Measurements from ENCODE around the gene TTC21B. TPM values are rescaled to one million over a fixed set of nuclear protein-coding genes. Genes with fewer than 3 reads are reported as not detected.

TTC21B gene
- total and polyA plus RNA-seq, 2 of the 8 experiments (the other 6 are each of a cell fraction or from before 2014, with no cell fraction given): 6.9 to 20.8 TPM

- H3K14ac ChIP-seq (ENCODE audit: insufficient read length): no peak overlapping the region
- no peak overlapping the region for H4K5ac ChIP-seq (ENCODE audit: insufficient read length, low read depth, low read length)
- CTCF ChIA-PET (ENCODE audit: partially characterized antibody): interaction anchor here (0.7 kb wide), 1 partner anchor 487 kb away, joined by 3 read pairs; no protein-coding TSS in a partner anchor
- peaks cover 0 to 1% (median 0%) of the 10 kb centered on the region in 4 experiments; a peak in 1 of 7 replicates for H3K27me3 ChIP-seq (replicated peaks in 1 of 4; ENCODE audit: control insufficient read depth in 3 of 4, extremely low read depth in 1 of 4, insufficient read depth in 3 of 4, low read length in 3 of 4)
- H3K9ac ChIP-seq (replicated peaks in 1 of 4; ENCODE audit: extremely low read depth in 1 of 4, low read depth in 3 of 4, low read length in 3 of 4): no peak overlapping the region
- H3K23ac ChIP-seq (ENCODE audit: insufficient read length): no peak overlapping the region
- no peak overlapping the region for H4K8ac ChIP-seq (ENCODE audit: extremely low read depth, insufficient read depth, low read length)
- TF ChIP-seq EP300 (IDR thresholded peaks at IDR 0.05; ENCODE audit: borderline replicate concordance in 1 of 2, low read depth in 2 of 2, low read length in 2 of 2) (no peak), CEBPB (IDR thresholded peaks at IDR 0.05; ENCODE audit: low read depth, low read length) (no peak), ZNF274 (IDR thresholded peaks at IDR 0.05; ENCODE audit: borderline replicate concordance, extremely low read depth, low read length) (no peak), RXRA (IDR thresholded peaks at IDR 0.05; ENCODE audit: insufficient read depth, low read depth, low read length) (no peak), RFX5 (IDR thresholded peaks at IDR 0.05; ENCODE audit: borderline replicate concordance, low read depth, low read length) (no peak), CHD1 (IDR thresholded peaks at IDR 0.05; ENCODE audit: low read depth, low read length) (no peak), SAP30 (IDR thresholded peaks at IDR 0.05; ENCODE audit: insufficient read depth, insufficient replicate concordance, low read length) (no peak), NANOG (IDR thresholded peaks at IDR 0.05; ENCODE audit: insufficient read depth, low read depth, low read length, poor library complexity, severe bottlenecking) (no peak), TEAD4 (IDR thresholded peaks at IDR 0.05; ENCODE audit: low read depth, low read length) (no peak), POLR2A (IDR thresholded peaks at IDR 0.05; ENCODE audit: control extremely low read depth in 1 of 2, low read depth in 2 of 2, low read length in 2 of 2) (no peak), CHD2 (IDR thresholded peaks at IDR 0.05; ENCODE audit: low read length) (no peak)
- TF ChIP-seq, protein P1, sequence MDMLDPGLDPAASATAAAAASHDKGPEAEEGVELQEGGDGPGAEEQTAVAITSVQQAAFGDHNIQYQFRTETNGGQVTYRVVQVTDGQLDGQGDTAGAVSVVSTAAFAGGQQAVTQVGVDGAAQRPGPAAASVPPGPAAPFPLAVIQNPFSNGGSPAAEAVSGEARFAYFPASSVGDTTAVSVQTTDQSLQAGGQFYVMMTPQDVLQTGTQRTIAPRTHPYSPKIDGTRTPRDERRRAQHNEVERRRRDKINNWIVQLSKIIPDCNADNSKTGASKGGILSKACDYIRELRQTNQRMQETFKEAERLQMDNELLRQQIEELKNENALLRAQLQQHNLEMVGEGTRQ (IDR thresholded peaks at IDR 0.05; ENCODE audit: low read length): no peak
- no peaks in the 10 kb centered on the region for H3K23me2 ChIP-seq (ENCODE audit: low read depth, low read length)
- H4K20me1 ChIP-seq (replicated peaks in 1 of 2; ENCODE audit: control insufficient read depth in 1 of 2, insufficient read depth in 2 of 2, low read length in 2 of 2): no peaks in the 10 kb centered on the region
- no peak overlapping the region for H3K4me3 ChIP-seq (ENCODE audit: extremely low read depth in 1 of 4, insufficient read depth in 2 of 4, low read depth in 3 of 4, low read length in 4 of 4)
- H3K4me1 ChIP-seq (replicated peaks in 1 of 4; ENCODE audit: control insufficient read depth in 3 of 4, insufficient read depth in 4 of 4, low read length in 3 of 4): no peaks in the 10 kb centered on the region
- H2BK120ac ChIP-seq (replicated peaks; ENCODE audit: low read depth, low read length): no peak overlapping the region
- H3K18ac ChIP-seq (ENCODE audit: extremely low read depth, low read length): no peak overlapping the region
- H2AK5ac ChIP-seq (ENCODE audit: low read depth, low read length): no peak overlapping the region
- no peak for DNase-seq (ENCODE audit: low read depth in 1 of 2, low spot score in 2 of 2)
- no peaks in the 10 kb centered on the region for H3K79me2 ChIP-seq (ENCODE audit: control insufficient read depth in 1 of 2, insufficient read depth in 2 of 2, low read length in 2 of 2)
- H3K56ac ChIP-seq (replicated peaks; ENCODE audit: insufficient read length, low read depth, low read length): no peak overlapping the region
- no peaks in the 10 kb centered on the region for H3K79me1 ChIP-seq (ENCODE audit: low read depth, low read length)
- peaks cover 0 to 35% (median 4%) of the 10 kb centered on the region in 4 experiments; a peak in 5 of 8 replicates for H3K36me3 ChIP-seq (ENCODE audit: control insufficient read depth in 2 of 4, insufficient read depth in 4 of 4, low read length in 3 of 4)
- no peak overlapping the region for H3K4me2 ChIP-seq (ENCODE audit: insufficient read depth in 1 of 2, low read depth in 2 of 2, low read length in 2 of 2)
- no peak overlapping the region for H4K91ac ChIP-seq (replicated peaks; ENCODE audit: insufficient read length, low read length)
- no peak overlapping the region for H2AFZ ChIP-seq (ENCODE audit: low read length)
- H2BK15ac ChIP-seq (ENCODE audit: low read length): no peak overlapping the region
- no peaks in the 10 kb centered on the region for H3K9me3 ChIP-seq (ENCODE audit: insufficient read depth in 2 of 2, low read depth in 1 of 2, low read length in 1 of 2)
- no peak overlapping the region for H3K4ac ChIP-seq (replicated peaks; ENCODE audit: insufficient read length, low read depth, low read length)
- H3K27ac ChIP-seq (ENCODE audit: low read depth, low read length): no peak overlapping the region
- H2BK20ac ChIP-seq (ENCODE audit: low read length): no peak overlapping the region
- no peak overlapping the region for H2BK12ac ChIP-seq (ENCODE audit: low read depth, low read length)
- 88% methylated on average over 1 of the region's 1 CpG; no CpG with 5 or more reads in 1 of the 2 experiments for WGBS, 2 experiments (ENCODE audit: extremely low coverage in 1 of 2, insufficient coverage in 1 of 2, insufficient read length in 1 of 2, insufficient replicate concordance in 2 of 2, low coverage in 1 of 2, low lambda C conversion rate in 2 of 2, missing lambda C conversion rate in 1 of 2)
- H2BK5ac ChIP-seq (ENCODE audit: low read depth, low read length): no peak overlapping the region
- POLR2A ChIA-PET (ENCODE audit: partially characterized antibody): no interaction called here
- FAIRE-seq: no peak
Measured at GRCh38 chr2:165920748-165921147, 32.8 kb downstream of the TTC21B start.
